NCI-H510A (cell line): ENCODE results near the gene HPGDS.
"Not testable (repeated sequence)": the region's sequence is repeated elsewhere in the genome, so short reads cannot be mapped to it uniquely, and the experiment has no call there.

Source experiments
- DNase-seq: peaks from one replicate; lab custom pipeline; 2025; lab: John Stamatoyannopoulos, UW

Gene HPGDS

GRCh38 chr4:94325835-94326234 lies 16.8 kb downstream of the HPGDS start:
- DNase-seq = no peak

GRCh38 chr4:94319927-94320326 lies 22.7 kb downstream of the HPGDS start:
- DNase-seq = not testable (repeated sequence)

GRCh38 chr4:94307231-94307871 lies 35.3 kb downstream of the HPGDS start:
- DNase-seq = no peak

- no peak for DNase-seq
These were observed 35.9 kb downstream of the HPGDS start for GRCh38 chr4:94306713-94307112.

- DNase-seq = no peak
These were observed 37.0 kb downstream of the HPGDS start for GRCh38 chr4:94305466-94306225.

- no peak for DNase-seq
These were observed 38.2 kb downstream of the HPGDS start for GRCh38 chr4:94304365-94304971.

- no peak for DNase-seq
These were observed 40.4 kb downstream of the HPGDS start for GRCh38 chr4:94302191-94302590.

- DNase-seq = no peak
These were observed 43.8 kb downstream of the HPGDS start for GRCh38 chr4:94298725-94299252.

GRCh38 chr4:94295473-94295872 lies 47.2 kb downstream of the HPGDS start:
- not testable (repeated sequence) for DNase-seq

GRCh38 chr4:94293981-94294380 lies 48.7 kb downstream of the HPGDS start:
- DNase-seq = not testable (repeated sequence)

- DNase-seq = no peak
These were observed 52.4 kb downstream of the HPGDS start for GRCh38 chr4:94290245-94290644.

- DNase-seq = no peak
These were observed 57.0 kb downstream of the HPGDS start for GRCh38 chr4:94285666-94286065.

- no peak for DNase-seq
These were observed 57.7 kb downstream of the HPGDS start for GRCh38 chr4:94284889-94285288.

GRCh38 chr4:94278781-94279180 lies 63.9 kb downstream of the HPGDS start:
- no peak for DNase-seq

- DNase-seq = no peak
These were observed 65.1 kb downstream of the HPGDS start for GRCh38 chr4:94277534-94277933.

GRCh38 chr4:94276204-94276603 lies 66.4 kb downstream of the HPGDS start:
- no peak for DNase-seq

- DNase-seq = no peak
These were observed 67.7 kb downstream of the HPGDS start for GRCh38 chr4:94274912-94275311.

- no peak for DNase-seq
These were observed 71.4 kb downstream of the HPGDS start for GRCh38 chr4:94271248-94271647.

- no peak for DNase-seq
These were observed 75.6 kb downstream of the HPGDS start for GRCh38 chr4:94267037-94267436.

- DNase-seq = no peak
These were observed 80.2 kb downstream of the HPGDS start for GRCh38 chr4:94262163-94263016.

GRCh38 chr4:94256828-94257227 lies 85.8 kb downstream of the HPGDS start:
- no peak for DNase-seq
